NCI-H1105 treated with DMSO at 0.1 percent for 48 hours (cell line): ENCODE measurements around the gene PEX5.
A peak's percentile ranks its signal among the peaks of the same experiment; 100 is the strongest.
"Not testable (repeated sequence)": the region's sequence is repeated elsewhere in the genome, so short reads cannot be mapped to it uniquely, and the experiment has no call there.

ENCODE experiments used
- DNase-seq: peaks from one replicate; lab custom pipeline; 2025; lab: John Stamatoyannopoulos, UW

The PEX5 gene

DNA sequence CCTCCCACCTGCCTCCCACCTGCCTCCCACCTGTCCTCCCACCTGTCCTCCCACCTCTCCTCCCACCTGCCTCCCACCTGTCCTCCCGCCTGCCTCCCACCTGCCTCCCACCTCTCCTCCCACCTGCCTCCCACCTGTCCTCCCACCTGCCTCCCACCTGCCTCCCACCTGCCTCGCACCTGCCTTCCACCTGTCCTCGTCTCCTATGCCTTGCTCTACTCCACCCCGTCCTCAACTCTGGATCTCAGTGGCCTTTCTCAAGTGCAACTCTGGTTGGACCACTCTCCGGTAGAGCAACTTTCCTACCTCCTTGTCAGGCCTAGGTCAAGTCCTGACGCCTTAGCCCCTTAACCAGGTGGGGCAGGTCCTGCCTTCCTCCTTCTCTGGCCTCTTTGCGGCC lies 29.3 kb upstream of the PEX5 start:
- DNase-seq: no peak

DNA sequence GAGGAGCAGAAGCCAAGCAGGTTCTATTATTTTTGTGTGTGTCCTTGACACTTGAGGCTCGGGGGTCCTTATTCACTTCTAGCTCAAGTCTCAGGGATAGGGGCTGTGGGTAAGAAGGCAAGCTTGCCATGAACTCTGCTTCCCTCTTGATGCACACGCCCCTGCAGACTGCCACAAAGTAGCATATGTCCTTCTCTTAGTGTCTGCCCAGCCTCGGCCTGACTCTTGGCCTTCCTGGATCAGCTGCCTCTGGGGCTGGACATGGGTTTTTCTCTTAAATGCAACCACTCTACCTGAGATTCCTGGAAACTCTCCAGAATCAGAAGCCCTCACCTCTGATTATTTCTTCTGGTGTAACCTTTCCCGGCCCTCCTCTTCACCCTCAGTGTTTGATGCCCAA lies 28.2 kb upstream of the PEX5 start:
- no peak for DNase-seq

DNA sequence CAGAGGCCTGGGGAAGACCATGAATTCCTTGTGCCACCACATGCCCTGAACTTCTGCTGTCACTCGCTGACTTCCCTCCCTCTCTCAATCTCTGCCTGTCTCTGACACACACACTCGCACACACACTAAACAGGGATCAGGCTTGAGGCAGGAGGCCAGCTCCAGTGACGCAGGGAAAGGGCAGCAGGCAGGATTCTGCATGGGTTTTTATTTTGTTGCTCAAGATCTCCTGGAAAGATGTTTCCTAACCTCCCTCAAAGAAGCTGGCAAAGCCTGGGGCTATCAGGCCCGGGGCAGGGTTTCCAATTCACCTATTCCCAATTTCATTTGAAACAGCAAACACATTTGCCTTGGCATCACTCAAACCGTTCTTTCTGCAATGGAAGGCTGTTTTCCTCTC lies 27.7 kb upstream of the PEX5 start:
- no peak for DNase-seq

DNA sequence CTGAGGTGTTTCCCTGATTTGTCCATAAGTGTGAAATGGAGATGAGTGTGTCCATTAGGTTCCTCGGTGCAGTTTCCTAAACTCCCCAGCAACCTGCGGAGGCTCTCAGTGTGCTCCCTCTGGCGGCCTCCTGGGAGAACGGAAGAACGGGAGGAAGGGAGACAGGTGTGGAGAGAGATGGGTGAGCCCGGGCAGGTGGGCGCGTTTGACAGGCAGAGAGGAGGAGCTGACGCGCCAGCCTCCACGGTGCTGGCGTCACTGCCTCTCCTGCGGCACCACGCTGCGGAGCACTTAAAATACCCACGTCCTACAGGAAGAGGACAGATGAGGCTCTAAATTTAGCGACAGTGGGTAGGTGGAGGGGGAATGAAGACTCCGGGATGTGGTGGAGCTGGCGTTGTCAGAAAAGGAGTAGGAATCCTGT lies 26.8 kb upstream of the PEX5 start:
- peak; percentile 89 for DNase-seq

DNA sequence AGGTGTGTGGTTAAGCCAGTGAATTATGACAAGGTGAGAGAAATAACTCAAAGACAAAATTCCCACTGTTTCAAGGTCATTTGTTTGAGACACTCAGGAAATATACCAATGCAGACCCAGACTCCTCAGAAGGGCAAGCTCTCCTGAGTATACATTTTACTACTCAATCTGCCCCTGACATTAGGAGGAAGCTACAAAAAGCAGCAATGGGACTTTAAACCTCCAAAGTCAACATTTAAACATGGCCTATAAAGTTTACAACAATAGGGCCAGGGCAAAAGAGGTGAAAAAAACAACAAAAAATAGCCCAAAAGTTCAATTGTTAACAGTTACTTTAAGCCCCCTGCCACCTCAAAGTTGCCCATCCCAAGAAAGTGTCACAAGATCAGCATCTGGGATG lies 19.5 kb upstream of the PEX5 start:
- no peak for DNase-seq

DNA sequence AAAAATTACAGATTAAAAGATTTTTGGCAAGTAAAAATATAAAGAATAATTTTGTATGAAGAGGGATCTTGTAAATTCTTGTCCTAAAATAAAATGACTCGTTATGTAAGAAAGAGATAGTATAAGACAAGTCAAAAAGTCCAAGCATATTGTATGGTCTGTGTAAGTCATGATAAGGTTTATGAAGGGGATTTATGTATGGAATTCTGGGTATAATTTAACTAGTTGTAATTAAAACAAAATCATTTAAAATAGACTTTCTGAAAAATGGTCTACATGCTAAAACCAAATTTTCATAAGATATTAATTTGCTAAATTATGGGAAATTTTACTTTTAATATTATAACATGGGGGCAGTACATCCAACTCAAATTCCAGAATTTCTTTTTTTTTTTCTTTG lies 17.6 kb upstream of the PEX5 start:
- DNase-seq: no peak

DNA sequence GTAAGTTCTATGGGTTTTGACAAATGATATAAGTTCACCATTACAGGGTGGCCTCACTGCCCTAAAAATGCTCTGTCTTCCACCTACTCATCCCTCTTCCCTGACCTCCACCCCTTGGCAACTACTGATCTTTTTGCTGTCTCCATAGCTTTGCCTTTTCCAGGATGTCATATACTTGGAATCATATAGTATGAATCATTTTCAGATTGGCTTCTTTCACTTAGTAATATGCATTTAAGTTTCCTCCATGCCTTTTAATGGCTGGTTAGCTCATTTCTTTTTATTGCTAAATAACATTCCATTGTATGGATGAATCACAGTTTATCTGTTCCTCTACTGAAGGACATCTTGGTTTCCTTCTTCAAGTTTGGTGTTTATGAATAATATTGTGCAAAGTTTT lies 14.0 kb upstream of the PEX5 start:
- DNase-seq: no peak

DNA sequence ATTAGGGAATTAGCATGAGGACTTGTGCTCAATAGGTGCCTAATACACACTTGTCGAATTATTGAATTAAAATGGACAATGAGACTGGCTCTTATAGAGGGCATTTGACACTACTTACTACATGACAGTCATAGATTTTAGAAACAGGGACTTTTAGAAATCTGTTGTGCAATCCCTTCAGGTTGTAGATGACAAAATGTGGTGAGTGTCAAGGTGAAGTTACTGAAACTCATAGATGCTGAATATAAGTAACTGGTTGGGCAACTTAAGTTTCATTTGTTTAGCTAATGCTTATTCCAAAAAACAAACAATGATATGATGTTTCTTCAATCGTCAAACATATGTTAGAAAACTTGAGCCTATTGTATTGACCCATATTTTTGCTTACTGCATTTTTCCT lies 12.9 kb upstream of the PEX5 start:
- DNase-seq: no peak

DNA sequence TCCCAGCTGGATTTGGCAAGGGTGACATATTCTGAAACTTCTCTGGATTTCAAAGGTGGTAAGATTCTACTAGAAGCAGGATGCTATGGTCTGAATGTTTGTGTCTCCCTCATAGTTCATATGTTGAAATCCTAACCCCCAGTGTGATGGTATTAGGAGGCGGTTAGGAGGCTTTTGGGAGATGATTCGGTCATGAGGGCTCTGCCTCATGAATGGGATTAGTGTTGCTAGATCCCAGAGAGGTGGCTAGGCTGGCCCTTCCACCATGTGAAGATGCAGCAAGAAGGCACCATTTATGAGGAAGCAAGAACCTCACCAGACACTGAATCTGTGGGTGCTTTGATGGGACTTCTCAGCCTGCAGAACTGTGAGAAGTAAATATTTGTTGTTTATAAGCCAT lies 11.0 kb upstream of the PEX5 start:
- DNase-seq: no peak

DNA sequence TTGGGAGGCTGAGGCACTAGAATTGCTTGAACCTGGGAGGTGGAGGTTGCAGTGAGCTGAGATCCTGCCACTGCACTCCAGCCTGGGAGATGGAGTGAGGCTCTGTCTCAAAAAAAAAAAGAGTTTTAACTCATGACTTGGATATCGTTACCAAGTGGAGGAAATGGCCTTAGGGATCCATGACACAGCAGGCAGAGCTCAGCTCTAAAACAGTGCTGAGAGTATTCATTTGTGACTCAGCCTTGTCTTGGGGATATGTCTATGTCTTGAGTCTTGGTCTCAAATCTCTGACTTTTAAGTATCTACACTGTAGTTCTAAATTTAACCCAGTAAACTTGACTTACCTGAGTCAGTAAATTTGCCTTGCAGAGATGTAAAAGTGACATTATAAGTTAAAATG lies 8.8 kb upstream of the PEX5 start:
- no peak for DNase-seq

DNA sequence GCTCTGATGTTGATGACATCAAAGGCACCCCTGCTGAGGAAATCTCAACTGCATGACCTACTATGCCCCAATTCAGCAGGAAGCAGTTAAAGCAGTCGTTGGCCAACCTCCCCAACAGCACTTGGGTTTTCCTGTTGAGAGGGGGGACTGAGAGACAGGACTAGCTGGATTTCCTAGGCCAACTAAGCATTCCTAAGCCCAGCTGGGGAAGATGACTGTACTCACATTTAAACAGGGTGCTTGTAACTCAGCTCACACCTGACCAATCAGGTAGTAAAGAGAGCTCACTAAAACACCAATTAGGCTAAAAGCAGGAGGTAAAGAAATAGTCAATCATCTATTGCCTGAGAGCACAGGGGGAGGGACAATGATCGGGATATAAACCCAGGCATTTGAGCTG lies 3.4 kb upstream of the PEX5 start:
- not testable (repeated sequence) for DNase-seq

DNA sequence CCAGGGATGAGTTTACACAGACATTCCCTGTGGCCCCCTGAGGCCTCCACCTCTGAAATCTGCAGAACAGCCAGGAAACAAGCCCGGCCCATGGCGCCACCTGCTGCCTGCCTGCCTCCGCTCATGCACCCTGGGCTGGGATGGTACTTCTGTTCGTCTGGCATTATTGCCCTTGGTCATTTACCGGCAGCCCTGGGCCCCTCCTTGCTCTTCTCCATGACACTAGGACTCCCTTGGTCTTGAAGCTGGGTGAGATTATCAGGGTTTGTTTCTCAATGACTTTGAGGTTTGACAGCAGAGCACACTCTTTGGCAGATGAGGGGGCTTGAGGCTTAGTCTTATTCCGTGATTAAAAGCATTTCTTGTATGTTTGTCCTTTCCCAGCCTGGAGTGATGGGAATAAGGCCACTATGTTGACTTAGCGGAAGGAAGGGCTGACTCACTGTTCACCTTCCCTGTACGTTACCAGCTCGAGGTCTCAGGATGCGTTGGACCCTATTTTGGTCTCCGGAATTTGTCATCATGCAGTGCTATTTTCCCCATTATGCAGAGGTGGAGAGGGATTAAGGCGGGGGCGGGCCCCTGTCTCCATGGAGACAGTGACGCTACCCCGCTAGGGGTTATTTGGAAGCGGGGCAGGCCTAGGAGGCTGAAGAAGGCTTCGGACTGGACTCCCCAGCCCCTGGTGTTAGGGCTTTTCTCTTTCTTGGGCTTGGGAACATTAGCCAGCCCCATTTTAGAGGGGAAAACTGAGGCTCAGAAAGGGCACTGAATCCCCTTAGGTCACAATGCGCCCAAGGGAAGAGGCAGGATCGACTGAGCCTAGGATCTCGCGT lies 706 bp upstream of the PEX5 start:
- DNase-seq: peak; percentile 66

DNA sequence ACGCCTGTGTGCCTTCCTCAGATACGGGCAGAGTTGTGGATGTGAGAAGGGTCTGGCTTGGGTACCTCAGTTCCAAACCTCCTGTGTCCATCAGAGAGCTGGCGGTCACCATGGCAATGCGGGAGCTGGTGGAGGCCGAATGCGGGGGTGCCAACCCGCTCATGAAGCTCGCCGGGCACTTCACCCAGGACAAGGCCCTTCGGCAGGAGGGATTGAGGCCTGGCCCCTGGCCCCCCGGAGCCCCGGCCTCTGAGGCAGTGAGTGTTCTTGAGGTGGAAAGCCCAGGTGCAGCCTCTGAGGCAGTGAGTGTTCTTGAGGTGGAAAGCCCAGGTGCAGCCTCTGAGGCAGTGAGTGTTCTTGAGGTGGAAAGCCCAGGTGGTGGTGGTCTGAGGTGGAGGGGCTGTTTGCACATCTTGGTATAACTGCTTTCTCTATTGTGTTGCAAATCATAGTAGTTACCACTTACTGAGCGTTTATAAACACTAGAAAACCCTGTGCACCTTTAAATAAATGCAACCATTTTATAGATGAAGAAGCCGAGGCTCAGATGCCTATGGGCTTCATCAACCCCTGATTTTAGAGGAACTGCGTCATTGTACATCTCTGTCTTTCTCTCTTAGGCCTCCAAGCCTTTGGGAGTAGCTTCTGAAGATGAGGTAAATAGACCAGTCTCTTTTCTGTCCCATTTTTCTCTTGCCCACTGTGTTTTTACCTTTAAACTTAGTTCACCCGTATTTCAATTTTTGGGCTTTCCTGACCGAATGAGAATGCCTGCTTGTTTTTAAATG lies 976 bp downstream of the PEX5 start:
- DNase-seq: peak; percentile 29

DNA sequence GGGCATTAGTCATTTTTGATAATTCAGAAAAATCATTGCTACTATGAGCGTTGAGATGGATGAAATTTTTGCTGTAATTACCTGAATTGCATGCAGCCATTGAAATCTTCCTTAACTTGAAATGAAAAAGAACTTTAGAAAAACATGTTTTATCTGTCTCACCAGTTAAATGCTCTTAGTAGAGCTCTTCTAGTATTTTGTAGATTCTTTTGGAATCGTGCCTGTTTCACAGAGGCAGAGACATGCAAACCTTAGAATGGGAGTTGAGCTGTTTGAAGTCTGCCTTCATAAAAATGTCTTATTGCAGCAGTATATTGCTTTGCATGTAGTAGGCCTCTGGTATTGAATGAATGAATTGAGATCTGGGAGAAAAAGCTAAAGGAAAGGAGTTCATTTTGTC lies 4.2 kb downstream of the PEX5 start:
- no peak for DNase-seq

DNA sequence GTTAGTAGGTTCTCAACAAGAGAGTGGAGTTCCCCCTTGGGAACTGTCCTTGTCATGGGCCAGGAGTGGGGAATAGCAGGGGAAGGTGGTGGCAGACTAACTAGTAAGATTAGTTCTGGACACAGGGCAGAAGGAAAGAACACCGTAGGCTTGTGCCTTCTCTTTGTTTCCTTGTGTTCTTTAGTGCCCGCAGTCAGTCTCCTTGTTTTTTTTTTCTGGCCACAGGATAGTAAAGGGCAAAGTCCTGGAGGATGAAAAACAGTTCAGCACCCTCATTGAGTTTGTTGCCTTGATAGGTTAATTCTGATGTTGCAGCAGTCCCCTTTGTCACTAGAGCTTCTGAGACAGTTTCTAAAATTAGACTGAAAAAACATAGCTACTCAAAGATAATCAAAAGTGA lies 8.4 kb downstream of the PEX5 start:
- no peak for DNase-seq

DNA sequence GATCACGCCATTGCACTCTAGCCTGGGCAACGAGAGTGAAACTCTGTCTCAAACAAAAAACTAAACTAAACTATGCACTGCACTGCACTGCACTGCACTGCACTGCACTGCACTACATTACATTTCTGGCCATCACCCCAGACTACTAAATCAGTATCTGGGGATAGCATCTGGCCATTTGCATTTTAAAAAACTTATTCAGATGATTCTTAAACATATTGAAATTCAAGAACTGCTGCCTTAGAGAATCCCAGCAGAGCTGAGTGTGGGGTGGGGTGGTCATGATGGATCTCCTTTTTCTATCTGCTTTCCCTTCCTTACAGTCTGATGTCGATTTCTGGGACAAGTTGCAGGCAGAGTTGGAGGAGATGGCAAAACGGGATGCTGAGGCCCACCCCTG lies 13.6 kb downstream of the PEX5 start:
- DNase-seq: no peak

DNA sequence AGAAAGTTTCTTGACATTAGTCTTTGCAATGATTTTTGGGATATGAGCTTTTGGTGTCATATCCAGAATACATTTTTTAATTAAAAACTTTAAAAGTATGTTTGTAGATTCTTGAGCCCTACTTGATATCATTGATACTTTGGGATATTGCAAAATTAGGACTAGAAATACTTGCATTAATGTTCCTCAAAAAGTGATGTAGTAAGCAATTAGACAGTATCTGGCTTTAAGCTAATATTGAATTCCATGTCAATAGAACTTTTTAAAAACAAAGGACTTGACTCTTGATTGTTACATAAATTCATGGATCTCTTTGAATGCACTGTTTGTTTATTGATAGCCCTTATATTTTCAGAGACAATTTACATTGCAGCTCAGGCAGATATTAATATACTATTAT lies 15.6 kb downstream of the PEX5 start:
- no peak for DNase-seq

DNA sequence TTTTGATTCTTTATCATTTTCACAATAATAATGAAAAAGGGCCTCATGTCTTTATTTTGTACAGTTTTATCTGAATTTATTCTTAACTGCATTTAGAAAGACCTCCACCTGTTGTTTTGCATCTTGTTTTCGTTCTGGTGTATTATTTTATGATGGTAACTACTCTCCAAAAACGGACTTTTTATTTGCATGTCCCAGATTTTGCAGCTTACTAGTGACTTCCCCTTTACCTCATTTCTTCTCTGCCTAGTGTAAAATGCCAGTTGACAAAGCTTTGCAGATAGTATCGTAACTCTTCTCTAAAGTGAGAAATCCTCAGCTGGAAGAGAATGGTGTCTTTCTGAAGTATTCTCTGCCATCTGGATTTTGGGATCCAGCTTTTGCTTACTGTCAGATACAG lies 17.2 kb downstream of the PEX5 start:
- DNase-seq: no peak

DNA sequence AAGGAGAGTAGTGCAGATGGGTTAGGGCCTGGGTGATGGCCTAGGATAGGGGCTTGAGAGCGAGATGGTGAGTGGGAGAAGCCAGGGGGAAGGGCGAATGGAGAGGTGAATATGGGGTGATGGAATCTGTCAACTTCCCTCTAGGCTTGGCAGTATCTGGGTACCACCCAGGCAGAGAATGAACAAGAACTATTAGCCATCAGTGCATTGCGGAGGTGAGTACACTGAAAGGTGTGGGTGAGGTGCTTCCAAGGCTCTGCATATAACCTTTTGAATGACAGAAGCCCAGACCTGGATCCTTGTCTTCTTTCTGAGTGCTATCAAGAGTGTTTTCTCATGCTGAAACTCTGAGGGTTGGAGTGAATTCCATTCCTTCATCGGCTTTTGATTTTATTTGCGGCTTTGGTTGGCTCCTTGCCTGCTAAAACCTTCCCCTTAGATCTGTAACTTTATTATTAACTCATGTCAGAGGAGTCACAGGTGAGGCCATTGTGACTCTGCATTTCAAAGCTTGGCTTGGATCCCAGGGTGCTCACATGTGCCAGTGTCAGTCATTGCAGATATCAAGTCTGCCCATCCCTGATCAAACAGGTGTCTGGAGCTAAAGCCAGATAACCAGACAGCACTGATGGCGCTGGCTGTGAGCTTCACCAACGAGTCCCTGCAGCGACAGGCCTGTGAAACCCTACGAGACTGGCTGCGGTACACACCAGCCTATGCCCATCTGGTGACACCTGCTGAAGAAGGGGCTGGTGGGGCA lies 18.6 kb downstream of the PEX5 start:
- peak; percentile 62 for DNase-seq

DNA sequence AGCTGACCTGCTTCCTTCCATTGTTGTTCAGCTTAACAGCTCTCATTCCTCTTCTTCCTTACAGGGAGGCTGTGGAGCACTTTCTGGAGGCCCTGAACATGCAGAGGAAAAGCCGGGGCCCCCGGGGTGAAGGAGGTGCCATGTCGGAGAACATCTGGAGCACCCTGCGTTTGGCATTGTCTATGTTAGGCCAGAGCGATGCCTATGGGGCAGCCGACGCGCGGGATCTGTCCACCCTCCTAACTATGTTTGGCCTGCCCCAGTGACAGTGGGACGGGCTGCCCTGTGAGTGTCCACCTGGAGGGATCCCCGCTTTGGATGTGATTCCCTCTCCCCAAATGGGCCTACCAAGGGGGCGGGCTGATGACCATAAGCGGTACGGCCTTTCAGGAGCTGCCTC lies 20.5 kb downstream of the PEX5 start:
- no peak for DNase-seq

DNA sequence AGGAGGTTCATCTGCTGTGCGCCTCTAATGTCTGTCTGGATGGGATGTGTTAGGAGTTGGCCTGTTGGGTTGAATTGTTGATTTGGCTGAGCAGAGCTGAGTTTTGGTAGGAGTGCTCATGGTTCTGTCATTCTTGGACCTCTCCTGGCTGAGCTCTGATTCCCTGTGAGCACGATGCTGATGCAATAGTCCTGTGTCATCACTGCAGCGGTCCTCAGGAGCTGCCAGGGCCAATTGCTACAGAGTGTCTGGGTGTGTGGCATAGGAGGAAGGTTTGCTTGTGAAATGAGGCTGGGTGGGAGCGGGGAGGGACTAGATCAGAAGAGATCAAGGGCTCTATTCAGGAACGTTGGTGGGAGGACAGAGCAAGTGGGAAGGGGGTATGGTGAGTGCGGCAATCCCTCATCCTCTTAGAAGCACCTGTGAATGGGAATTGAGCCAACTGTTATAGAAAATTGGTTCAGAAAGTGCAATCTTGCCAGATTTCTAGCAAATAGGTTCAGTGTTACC lies 21.2 kb downstream of the PEX5 start:
- DNase-seq: no peak

DNA sequence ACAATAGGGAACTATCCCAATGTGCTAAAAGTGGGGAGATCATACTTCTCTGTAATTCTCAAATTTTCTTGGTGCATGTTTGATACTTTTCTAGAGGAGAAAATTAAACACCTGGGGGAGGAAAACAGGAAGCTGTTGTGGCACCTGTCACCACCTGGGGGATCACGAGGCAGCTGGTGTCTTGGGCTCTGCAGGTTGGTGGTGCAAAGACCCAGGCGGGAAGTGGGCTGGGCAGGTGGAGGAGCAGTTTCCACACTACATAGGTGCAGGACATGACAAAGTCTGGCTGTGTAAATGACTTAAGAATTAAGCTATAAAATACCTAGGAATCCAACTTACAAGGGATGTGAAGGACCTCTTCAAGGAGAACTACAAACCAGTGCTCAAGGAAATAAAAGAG lies 23.2 kb downstream of the PEX5 start:
- no peak for DNase-seq

DNA sequence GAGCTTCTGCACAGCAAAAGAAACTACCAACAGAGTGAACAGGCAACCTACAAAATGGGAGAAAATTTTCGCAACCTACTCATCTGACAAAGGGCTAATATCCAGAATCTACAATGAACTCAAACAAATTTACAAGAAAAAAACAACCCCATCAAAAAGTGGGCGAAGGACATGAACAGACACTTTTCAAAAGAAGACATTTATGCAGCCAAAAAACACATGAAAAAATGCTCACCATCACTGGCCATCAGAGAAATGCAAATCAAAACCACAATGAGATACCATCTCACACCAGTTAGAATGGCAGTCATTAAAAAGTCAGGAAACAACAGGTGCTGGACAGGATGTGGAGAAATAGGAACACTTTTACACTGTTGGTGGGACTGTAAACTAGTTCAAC lies 24.3 kb downstream of the PEX5 start:
- DNase-seq: not testable (repeated sequence)
